ENCODE results near the gene USP13.

The USP13 gene

DNA sequence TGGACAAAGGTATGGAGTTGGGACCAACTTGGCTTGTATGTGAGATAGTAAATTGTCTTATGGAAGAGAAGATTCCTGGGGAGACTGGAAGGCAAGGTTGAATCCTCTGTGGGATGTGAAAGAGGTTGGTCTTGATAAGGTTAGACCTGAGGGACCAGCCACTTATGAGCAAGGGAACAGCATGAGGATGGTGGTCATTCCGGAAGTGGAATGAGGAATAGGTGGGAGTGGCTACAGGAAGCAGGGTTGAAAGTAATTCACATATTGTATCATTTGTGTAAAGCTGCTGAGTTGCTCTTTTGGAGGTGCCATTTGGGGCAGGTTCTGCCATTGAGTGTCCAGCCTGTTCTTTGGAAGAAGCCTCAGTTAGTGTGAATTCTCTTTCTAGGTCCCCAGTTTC is 13.2 kb downstream of the USP13 start:
- ChIA-PET CTCF (interaction anchor here (1.5 kb wide), 1 partner anchor 16 kb away, joined by 3 read pairs; no protein-coding TSS in a partner anchor), POLR2A (no interaction called here)
- DNase-seq (ENCODE audit: extremely low spot score): no peak
- TF ChIP-seq, protein P1, sequence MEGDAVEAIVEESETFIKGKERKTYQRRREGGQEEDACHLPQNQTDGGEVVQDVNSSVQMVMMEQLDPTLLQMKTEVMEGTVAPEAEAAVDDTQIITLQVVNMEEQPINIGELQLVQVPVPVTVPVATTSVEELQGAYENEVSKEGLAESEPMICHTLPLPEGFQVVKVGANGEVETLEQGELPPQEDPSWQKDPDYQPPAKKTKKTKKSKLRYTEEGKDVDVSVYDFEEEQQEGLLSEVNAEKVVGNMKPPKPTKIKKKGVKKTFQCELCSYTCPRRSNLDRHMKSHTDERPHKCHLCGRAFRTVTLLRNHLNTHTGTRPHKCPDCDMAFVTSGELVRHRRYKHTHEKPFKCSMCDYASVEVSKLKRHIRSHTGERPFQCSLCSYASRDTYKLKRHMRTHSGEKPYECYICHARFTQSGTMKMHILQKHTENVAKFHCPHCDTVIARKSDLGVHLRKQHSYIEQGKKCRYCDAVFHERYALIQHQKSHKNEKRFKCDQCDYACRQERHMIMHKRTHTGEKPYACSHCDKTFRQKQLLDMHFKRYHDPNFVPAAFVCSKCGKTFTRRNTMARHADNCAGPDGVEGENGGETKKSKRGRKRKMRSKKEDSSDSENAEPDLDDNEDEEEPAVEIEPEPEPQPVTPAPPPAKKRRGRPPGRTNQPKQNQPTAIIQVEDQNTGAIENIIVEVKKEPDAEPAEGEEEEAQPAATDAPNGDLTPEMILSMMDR (IDR thresholded peaks at IDR 0.05; ENCODE audit: control extremely low read depth, extremely low read depth, low read depth, missing control alignments): no peak

DNA sequence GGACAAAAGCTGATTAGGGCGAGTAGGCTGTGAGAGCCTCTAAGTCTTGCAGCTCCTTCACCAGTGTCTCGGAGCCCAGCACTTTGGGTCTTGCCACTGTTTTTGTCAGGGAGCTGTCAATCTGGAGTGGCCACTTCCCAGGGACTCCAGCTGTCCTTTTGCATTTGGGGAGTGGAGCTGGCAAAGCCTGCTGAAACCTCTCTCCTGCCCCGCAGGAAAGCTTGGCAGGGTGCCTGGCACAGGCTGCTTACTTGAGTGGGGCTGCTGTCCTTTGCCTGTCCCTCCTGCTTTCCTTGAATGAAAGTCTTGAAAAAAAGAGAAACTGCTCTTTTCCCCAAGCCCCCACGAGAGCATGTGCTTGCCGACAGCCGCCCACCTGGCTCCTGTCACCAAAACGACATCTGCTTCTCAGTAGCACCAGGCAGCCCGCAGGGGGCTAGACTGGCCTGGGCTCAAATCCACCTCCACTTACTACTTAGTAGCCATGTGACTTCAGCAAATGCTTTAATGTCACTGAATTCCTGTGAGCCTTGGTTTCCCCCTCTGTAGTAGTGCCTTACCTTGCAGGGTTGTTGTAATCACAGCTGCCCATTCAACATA is 13.7 kb downstream of the USP13 start:
- POLR2A ChIA-PET: no interaction called here
- TF ChIP-seq, protein P1 (IDR thresholded peaks at IDR 0.05; ENCODE audit: control extremely low read depth, extremely low read depth, low read depth, missing control alignments): no peak
- no peak for DNase-seq (ENCODE audit: extremely low spot score)
- CTCF ChIA-PET: interaction anchor here (1.5 kb wide), 1 partner anchor 17 kb away, joined by 3 read pairs; no protein-coding TSS in a partner anchor

DNA sequence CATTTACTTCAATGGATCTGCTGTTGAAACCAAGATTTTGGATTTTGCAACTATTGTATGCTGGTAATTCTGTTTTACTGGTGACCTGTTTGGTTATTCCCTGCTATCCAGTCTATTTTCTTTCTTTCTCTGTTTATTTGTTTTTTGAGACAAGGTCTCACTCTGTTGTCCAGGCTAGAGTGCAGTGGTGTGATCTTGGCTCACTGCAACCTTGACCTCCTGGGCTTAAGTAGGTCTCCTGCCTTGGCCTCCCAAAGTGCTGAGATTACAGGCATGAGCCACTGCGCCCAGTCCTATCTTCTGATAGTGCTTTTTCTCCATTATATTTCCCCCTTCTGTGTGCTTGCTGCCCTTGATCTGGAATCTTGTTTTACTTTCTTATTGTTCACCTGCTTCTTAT is 15.6 kb downstream of the USP13 start:
- TF ChIP-seq, protein P1 (IDR thresholded peaks at IDR 0.05; ENCODE audit: control extremely low read depth, extremely low read depth, low read depth, missing control alignments): no peak
- DNase-seq (ENCODE audit: extremely low spot score): no peak
- ChIA-PET CTCF (interaction anchor here (1.1 kb wide), 1 partner anchor 31 kb away, joined by 4 read pairs; no protein-coding TSS in a partner anchor), POLR2A (no interaction called here)

- no peak for DNase-seq (ENCODE audit: extremely low spot score)
- TF ChIP-seq, protein P1 (IDR thresholded peaks at IDR 0.05; ENCODE audit: control extremely low read depth, extremely low read depth, low read depth, missing control alignments): no peak
- ChIA-PET CTCF (interaction anchor here (1.9 kb wide), 1 partner anchor 9 kb away, joined by 7 read pairs; no protein-coding TSS in a partner anchor), POLR2A (no interaction called here)
These were observed 17.5 kb downstream of the USP13 start for GRCh38 chr3:179670311-179670710.

GRCh38 chr3:179671309-179671708 is 18.5 kb downstream of the USP13 start:
- ChIA-PET CTCF (interaction anchor here (1.4 to 1.9 kb wide), 2 partner anchors 10 to 12 kb away, joined by 3 to 7 read pairs; no protein-coding TSS in a partner anchor), POLR2A (no interaction called here)
- TF ChIP-seq, protein P1 (IDR thresholded peaks at IDR 0.05; ENCODE audit: control extremely low read depth, extremely low read depth, low read depth, missing control alignments): no peak
- no peak for DNase-seq (ENCODE audit: extremely low spot score)

- ChIA-PET POLR2A (no interaction called here), CTCF (interaction anchor here (1.2 to 1.9 kb wide), 3 partner anchors 10 to 22 kb away, joined by 3 to 7 read pairs (median 4); no protein-coding TSS in a partner anchor)
- no peak for DNase-seq (ENCODE audit: extremely low spot score)
- TF ChIP-seq, protein P1 (IDR thresholded peaks at IDR 0.05; ENCODE audit: control extremely low read depth, extremely low read depth, low read depth, missing control alignments): no peak
These were observed 19.0 kb downstream of the USP13 start for GRCh38 chr3:179671747-179672242.
